ENCODE data around the gene PCNX1.
A peak's percentile ranks its signal among the peaks of the same experiment; 100 is the strongest.
"Not testable (repeated sequence)": the region's sequence is repeated elsewhere in the genome, so short reads cannot be mapped to it uniquely, and the experiment has no call there.

Gene PCNX1

GRCh38 chr14:70964492-70964891, 57.2 kb downstream of the PCNX1 start:
- DNase-seq (ENCODE audit: low read depth), result no peak

DNA sequence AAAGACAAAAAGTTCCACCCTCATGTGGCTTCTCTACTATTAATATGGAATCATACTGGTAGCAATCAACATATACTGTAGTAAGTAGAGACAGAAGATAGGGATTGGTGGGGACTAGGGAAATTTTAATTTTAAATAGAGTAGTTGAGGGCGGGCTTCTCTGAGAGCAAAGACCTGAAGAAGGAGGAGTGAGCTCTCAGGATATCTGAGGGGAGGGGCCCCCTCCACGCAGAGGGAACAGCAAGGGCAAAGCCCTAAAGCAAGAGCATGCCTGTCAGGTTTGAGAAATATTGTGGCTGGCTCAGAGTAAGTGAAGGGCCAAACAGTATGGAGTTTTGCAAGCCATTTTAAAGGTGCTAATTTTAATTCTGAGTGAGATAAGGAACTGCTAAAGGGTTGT, 64.3 kb downstream of the PCNX1 start:
- no peak for DNase-seq (ENCODE audit: low read depth)

- peak; percentile 68 for DNase-seq (ENCODE audit: low read depth)
Observed at GRCh38 chr14:70972107-70972976, 65.1 kb downstream of the PCNX1 start.

- no peak for DNase-seq (ENCODE audit: low read depth)
Observed at GRCh38 chr14:70976591-70976990, 69.3 kb downstream of the PCNX1 start.

GRCh38 chr14:70981000-70981952, 74.0 kb downstream of the PCNX1 start:
- DNase-seq (ENCODE audit: low read depth), result no peak

DNA sequence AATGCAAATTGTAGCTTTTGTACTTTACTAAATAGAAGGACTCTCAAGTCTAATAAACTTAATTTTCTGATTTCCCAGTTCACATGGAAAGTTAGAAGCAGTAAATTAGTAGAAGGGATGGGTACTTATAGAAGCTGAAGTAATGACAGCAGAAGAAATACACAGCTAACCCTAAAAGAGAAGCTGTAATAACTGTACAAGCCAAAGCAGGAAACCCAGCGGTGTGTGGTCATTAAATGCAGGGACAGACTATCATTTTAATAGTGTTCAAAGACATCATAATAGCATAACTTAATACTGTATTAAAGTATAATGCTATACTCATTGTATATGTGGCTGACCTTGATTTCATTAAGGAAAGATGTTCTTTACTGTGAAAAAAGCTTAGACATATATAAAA, 74.9 kb downstream of the PCNX1 start:
- DNase-seq (ENCODE audit: low read depth), result no peak

- no peak for DNase-seq (ENCODE audit: low read depth)
Observed at GRCh38 chr14:70987041-70987440, 79.8 kb downstream of the PCNX1 start.

GRCh38 chr14:70988452-70988851, 81.2 kb downstream of the PCNX1 start:
- no peak for DNase-seq (ENCODE audit: low read depth)

DNA sequence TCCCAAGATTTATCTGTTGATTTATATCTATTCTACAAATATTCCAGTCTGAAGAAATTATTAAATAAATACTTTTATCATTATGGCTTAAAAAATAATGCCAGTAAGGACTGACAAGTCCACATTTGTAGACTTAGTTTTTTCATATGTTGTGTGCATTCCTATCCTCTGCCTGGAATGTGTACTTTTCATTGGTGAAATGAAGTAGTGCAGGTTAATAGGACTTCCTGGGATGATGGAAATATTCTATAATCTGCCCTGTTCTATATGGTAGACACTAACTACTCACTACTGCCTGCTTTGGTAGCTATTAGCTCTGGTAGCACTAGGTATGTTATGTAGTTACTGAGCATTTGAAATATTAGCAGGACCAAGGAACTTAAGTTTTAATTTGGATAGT, 86.7 kb downstream of the PCNX1 start:
- DNase-seq (ENCODE audit: low read depth), result no peak

DNA sequence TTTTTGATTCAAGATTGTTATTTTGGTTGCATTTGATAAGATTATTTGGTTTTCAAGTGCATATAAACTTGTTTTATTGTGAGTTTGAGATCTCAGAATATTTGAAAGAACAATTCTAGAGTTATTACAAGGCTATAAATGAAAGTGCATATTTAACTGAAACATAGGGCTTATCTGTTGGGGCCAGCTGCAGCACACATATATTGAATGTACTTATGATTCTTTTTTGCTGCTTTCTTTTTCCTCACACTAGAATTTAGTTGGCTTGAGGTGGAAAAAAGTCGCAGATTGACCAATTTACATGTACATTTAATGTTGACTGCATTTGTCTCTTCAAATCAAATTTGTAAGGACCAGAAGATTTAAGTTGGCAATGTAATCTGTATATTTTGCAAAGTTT, 88.0 kb downstream of the PCNX1 start:
- DNase-seq (ENCODE audit: low read depth), result no peak

DNA sequence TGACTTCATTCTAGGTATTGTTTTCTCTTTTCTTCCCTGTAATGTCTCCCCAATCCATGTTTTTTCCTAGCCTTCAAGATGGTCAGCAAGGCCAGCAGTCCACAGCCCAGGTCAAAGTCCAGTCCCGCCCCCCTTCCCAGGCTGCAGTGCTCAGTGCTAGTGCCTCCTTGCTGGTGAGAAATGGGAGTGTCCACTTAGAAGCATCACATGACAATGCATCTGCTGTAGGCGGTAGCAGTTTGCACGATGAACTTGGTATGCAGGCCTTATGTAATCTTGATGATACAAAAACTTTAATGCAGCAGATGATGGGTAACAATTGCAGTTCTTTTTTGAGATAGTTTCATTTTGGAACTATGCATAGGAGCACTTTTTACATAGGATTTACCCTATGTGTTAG, 88.4 kb downstream of the PCNX1 start:
- no peak for DNase-seq (ENCODE audit: low read depth)

DNA sequence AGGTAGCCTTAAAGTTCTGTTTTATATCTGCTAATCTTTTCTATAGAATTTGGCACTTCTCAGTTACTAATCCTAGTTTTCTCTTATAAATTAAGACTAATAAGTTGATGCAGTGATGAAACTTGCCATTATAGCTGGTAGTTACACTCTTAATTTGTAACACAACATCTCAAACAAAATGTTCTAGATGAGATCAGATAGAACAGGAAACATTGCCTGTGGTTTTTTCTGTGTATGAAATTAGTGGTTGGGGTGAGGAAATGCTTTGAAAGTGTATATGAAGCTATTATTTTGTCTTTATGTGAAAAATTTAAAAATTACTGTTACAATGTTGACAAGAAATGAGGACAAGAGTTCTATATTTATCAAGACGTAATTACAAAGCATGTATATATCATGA, 91.9 kb downstream of the PCNX1 start:
- no peak for DNase-seq (ENCODE audit: low read depth)

GRCh38 chr14:71000091-71000490, 92.8 kb downstream of the PCNX1 start:
- DNase-seq (ENCODE audit: low read depth), result no peak

DNA sequence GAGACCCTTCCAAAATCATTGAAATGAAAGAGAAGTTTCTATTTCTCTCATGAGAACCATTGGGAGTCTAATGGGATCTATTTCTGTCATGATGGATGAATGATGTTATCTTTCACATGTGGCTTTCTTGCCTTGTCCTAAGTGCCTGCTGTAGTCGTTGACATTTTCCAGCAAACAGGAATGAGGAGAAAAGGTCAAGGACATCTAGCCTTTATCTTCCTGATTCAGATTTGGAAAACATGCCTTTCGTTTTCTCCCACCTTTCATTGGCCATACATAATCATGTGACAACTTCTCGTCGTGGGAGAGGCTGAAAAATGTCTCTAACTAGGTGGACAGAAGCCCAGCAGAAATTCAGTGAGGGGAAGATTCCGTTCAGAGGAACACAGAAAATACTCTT, 94.5 kb downstream of the PCNX1 start:
- no peak for DNase-seq (ENCODE audit: low read depth)

GRCh38 chr14:71003156-71003555, 95.9 kb downstream of the PCNX1 start:
- DNase-seq (ENCODE audit: low read depth), result no peak

- no peak for DNase-seq (ENCODE audit: low read depth)
Observed at GRCh38 chr14:71004481-71004880, 97.2 kb downstream of the PCNX1 start.

- DNase-seq (ENCODE audit: low read depth), result no peak
Observed at GRCh38 chr14:71005076-71005475, 97.8 kb downstream of the PCNX1 start.

DNA sequence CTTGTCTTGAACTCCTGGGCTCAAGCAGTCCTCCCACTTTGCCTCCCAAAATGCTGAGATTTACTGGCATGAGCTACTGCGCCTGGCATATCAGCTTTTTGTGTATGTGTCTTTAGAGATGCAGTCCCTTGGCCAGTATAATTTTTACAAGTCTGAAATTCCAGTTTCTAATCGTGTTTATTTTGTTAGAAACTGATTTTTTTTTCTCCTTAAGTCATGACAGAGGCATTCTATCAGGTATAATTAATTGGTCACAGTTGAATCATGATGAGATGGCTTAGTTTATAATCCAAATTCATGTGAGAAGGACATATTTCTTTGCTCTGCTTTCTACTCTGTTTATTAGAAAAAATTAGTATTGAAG, 98.9 kb downstream of the PCNX1 start:
- no peak for DNase-seq (ENCODE audit: low read depth)

DNA sequence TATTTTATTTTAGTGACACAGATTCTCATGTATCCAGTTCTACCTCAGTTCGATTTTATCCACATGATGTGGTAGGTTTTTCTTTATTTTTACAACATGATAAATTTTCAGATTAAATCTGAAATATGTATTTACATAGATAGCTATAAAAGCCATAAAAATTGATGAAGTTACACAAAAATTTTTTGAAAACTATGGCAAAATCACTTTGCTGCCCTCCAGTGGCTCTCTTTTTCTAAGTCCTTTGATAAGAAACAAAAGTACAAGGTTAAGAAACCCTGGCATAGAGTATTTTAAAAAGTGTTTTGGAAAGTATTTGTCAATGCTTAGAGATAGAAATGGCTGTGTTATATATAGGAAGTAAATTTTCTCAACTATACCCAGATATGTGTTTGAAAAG, 104.2 kb downstream of the PCNX1 start:
- DNase-seq (ENCODE audit: low read depth), result no peak

- DNase-seq (ENCODE audit: low read depth), result no peak
Observed at GRCh38 chr14:71012888-71013287, 105.6 kb downstream of the PCNX1 start.

DNA sequence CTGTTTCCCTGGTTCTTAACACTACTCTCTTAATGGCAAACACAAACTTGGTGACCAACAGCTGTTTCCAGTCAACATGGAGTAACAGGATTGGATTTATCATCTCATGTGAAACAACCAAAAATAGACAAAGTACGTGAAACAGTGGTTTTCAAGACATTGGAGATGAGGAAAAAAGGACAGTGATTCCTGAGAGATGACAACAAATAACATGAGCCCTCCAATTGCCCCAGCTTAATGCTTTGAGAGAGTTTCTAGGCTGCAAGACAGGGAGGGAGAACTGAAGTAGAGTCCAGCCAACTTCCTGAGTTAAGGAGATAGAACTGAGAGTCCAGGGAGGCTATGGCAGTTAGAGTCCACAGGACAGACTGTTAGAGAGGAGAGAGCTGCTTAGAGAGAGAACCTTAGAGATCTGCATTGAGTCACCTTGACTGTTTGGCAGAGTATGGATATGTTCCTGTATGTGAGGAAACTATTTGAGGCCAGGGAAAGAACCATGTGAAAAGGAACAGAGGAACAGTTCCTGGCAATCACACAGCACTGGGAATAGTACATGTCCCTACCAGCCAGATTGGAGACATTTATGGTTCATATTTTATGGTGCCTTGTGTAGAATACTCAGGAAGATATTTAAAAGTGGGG, 106.4 kb downstream of the PCNX1 start:
- DNase-seq (ENCODE audit: low read depth), result no peak

DNA sequence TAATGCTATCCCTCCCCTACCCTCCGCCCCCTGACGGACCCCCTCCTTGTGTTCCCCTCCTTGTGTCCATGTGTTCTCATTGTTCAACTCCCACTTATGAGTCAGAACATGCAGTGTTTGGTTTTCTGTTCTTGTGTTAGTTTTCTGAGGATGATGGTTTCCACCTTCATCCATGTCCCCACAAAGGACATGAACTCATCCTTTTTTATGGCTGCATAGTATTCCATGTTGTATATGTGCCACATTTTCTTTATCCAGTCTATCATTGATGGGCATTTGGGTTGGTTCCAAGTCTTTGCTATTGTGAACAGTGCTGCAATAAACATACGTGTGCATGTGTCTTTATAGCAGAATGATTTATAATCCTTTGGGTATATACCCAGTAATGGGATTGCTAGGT, 112.7 kb downstream of the PCNX1 start:
- not testable (repeated sequence) for DNase-seq (ENCODE audit: low read depth)
